GM12878 (cell line): ENCODE results near the gene HIVEP3. TPM values are rescaled to one million over a fixed set of nuclear protein-coding genes. Genes with fewer than 3 reads are reported as not detected.

ENCODE experiments used
- ATF3 ChIP-seq: IDR thresholded peaks from 2 replicates; pipeline ENCODE4 v1.6.1; 2011; ENCODE audit warnings: low read depth, mild to moderate bottlenecking, low read length, moderate library complexity, borderline replicate concordance; ENCODE audit errors: extremely low read depth
- BCL3 ChIP-seq: IDR thresholded peaks from 2 replicates; pipeline ENCODE4 v1.6.1; 2011; ENCODE audit warnings: borderline replicate concordance, low read depth, mild to moderate bottlenecking, moderate library complexity, low read length; ENCODE audit not compliant: insufficient read depth, poor library complexity, severe bottlenecking
- DPF2 ChIP-seq: fragments of 450-650 bp; IDR thresholded peaks from 2 replicates; pipeline ENCODE4 v1.6.1; 2017; ENCODE audit warnings: mild to moderate bottlenecking
- E2F4 ChIP-seq: IDR thresholded peaks from 2 replicates; pipeline ENCODE4 v1.6.1; 2012; ENCODE audit warnings: low read depth, low read length, improper control_type of control experiment
- EED ChIP-seq: sonication (generic); IDR thresholded peaks from 2 replicates; pipeline ENCODE4 v1.6.1; 2016; ENCODE audit warnings: antibody characterized with exemption, low read depth
- EP300 ChIP-seq, 2 experiments: fragments of 150-350 bp in 1 of 2; IDR thresholded peaks; 2 replicates each; pipeline ENCODE4 v1.6.1; 2011 to 2012; ENCODE audit warnings: low read depth in 2 of 2, low read length in 2 of 2, borderline replicate concordance in 1 of 2, improper control_type of control experiment in 1 of 2, inconsistent platforms in 1 of 2; ENCODE audit not compliant: control insufficient read depth in 1 of 2
- ESRRA ChIP-seq: IDR thresholded peaks from 2 replicates; pipeline ENCODE4 v1.6.1; 2012; ENCODE audit warnings: mild to moderate bottlenecking, low read length, improper control_type of control experiment
- HSF1 ChIP-seq: fragments of 150-350 bp; IDR thresholded peaks from 2 replicates; pipeline ENCODE4 v1.6.1; 2014; ENCODE audit warnings: mild to moderate bottlenecking, low read depth, low read length
- IKZF1 ChIP-seq: fragments of 450-650 bp; conservative IDR thresholded peaks from 2 replicates; pipeline ENCODE4 v1.6.1; 2017; ENCODE audit warnings: antibody characterized with exemption, mild to moderate bottlenecking
- IKZF2 ChIP-seq, 2 experiments: fragments of 450-650 bp; IDR thresholded peaks; 2 replicates each; pipeline ENCODE4 v1.6.1; 2017; ENCODE audit warnings: mild to moderate bottlenecking in 2 of 2, moderate library complexity in 2 of 2
- MTA2 ChIP-seq: fragments of 450-650 bp; IDR thresholded peaks from 2 replicates; pipeline ENCODE4 v1.6.1; 2016; ENCODE audit warnings: low read depth, mild to moderate bottlenecking, moderate library complexity
- MYC ChIP-seq: IDR thresholded peaks from 2 replicates; pipeline ENCODE4 v1.6.1; 2011; ENCODE audit warnings: mild to moderate bottlenecking, low read length, moderate library complexity, inconsistent platforms; ENCODE audit not compliant: insufficient read depth, insufficient replicate concordance, insufficient read length, severe bottlenecking
- NFIC ChIP-seq: IDR thresholded peaks from 2 replicates; pipeline ENCODE4 v1.6.1; 2012; ENCODE audit warnings: low read depth, mild to moderate bottlenecking, inconsistent platforms, low read length, moderate library complexity
- NFYB ChIP-seq: IDR thresholded peaks from 2 replicates; pipeline ENCODE4 v1.6.1; 2011; ENCODE audit warnings: low read depth, mild to moderate bottlenecking, low read length, improper control_type of control experiment, moderate library complexity; ENCODE audit not compliant: insufficient read depth
- NRF1 ChIP-seq: conservative IDR thresholded peaks from 2 replicates; pipeline ENCODE4 v1.6.1; 2011; ENCODE audit warnings: mild to moderate bottlenecking, low read depth, low read length, improper control_type of control experiment
- PBX3 ChIP-seq: IDR thresholded peaks from 2 replicates; pipeline ENCODE4 v1.6.1; 2011; ENCODE audit warnings: mild to moderate bottlenecking, low read depth, low read length, moderate library complexity; ENCODE audit not compliant: insufficient replicate concordance
- POLR2A ChIP-seq: IDR thresholded peaks from 2 replicates; pipeline ENCODE4 v1.6.1; 2011; ENCODE audit warnings: low read depth, mild to moderate bottlenecking, low read length
- RAD51 ChIP-seq: fragments of 450-650 bp; IDR thresholded peaks from 2 replicates; pipeline ENCODE4 v1.6.1; 2016; ENCODE audit warnings: moderate library complexity, mild to moderate bottlenecking, inconsistent platforms
- RELA ChIP-seq: fragments of 450-650 bp; IDR thresholded peaks from 2 replicates; pipeline ENCODE4 v1.8.0; 2014; ENCODE audit warnings: borderline replicate concordance; ENCODE audit not compliant: partially characterized antibody
- SMAD5 ChIP-seq: IDR thresholded peaks from 2 replicates; pipeline ENCODE4 v1.6.1; 2016; ENCODE audit warnings: antibody characterized with exemption, low read depth
- SREBF1 ChIP-seq: IDR thresholded peaks from 2 replicates; pipeline ENCODE4 v1.6.1; 2012; ENCODE audit warnings: mild to moderate bottlenecking, low read length
- SREBF2 ChIP-seq: IDR thresholded peaks from 2 replicates; pipeline ENCODE4 v1.6.1; 2012; ENCODE audit warnings: mild to moderate bottlenecking, low read length
- TAF1 ChIP-seq: IDR thresholded peaks from 2 replicates; pipeline ENCODE4 v1.6.1; 2011; ENCODE audit warnings: mild to moderate bottlenecking, low read depth, low read length, borderline replicate concordance
- WRNIP1 ChIP-seq: IDR thresholded peaks from 2 replicates; pipeline ENCODE4 v1.6.1; 2011; ENCODE audit warnings: low read depth, low read length, improper control_type of control experiment, borderline replicate concordance
- ZNF217 ChIP-seq: fragments of 450-650 bp; IDR thresholded peaks from 2 replicates; pipeline ENCODE4 v1.6.1; 2017; ENCODE audit warnings: antibody characterized with exemption, mild to moderate bottlenecking
- polyA plus RNA-seq, 11 experiments: library from polyadenylated mRNA; depleted of rRNA in 4 of 11; unstranded in 6 of 11; stranded (reverse) in 5 of 11; fragments of >200 nt; fragmentation: Nextera tagmentation in 4 of 11; fragmentation: Illumina TruSeq in 1 of 11; extraction: Ambion mirVana in 4 of 11; extraction: Trizol in 1 of 11; gene quantifications; 1 replicate in 1 of 11; 2 replicates in 10 of 11; pipeline versions ENCODE4 v1.2.1 to v1.2.3, GENCODE V29; 2011 to 2016; ENCODE audit warnings: inconsistent platforms in 2 of 11, missing spikeins in 2 of 11, low read depth in 1 of 11
- total RNA-seq, 4 experiments: library from RNA; depleted of rRNA in 3 of 4; stranded (reverse); fragments of >200 nt in 3 of 4; fragmentation: Illumina TruSeq in 1 of 4; extraction: Trizol in 1 of 4; gene quantifications; 2 replicates each; pipeline versions ENCODE4 v1.2.1 to v1.2.3, GENCODE V29; 2013 to 2021

The HIVEP3 gene
- total and polyA plus RNA-seq, 10 of the 15 experiments (the other 5 are each of a cell fraction or from before 2014, with no cell fraction given): 1.8 to 13.6 (median 3.8) TPM

- TF ChIP-seq PBX3 (peak; percentile 88), MTA2 (peak; percentile 27; the same call in 1 of the 2 replicates), SMAD5 (no peak), E2F4 (no peak), NRF1 (no peak), POLR2A (no peak), BCL3 (no peak), TAF1 (no peak), HSF1 (no peak), MYC (no peak), ZNF217 (no peak), DPF2 (0 out of 2 replicates have a peak, but pooled peaks have one; percentile 31), EP300 (IDR thresholded peaks at IDR 0.05; ENCODE audit: borderline replicate concordance in 1 of 2, control insufficient read depth in 1 of 2, low read depth in 2 of 2, low read length in 2 of 2) (peak in 1 of 2 experiments; percentile 17; a peak in 1 of 4 replicates), NFYB (no peak), SREBF2 (no peak), EED (peak; percentile 65), RELA (peak; percentile 71), WRNIP1 (no peak), RAD51 (peak; percentile 43; the same call in 1 of the 2 replicates), IKZF2 (IDR thresholded peaks at IDR 0.05) (peak; percentile 56 to 65; a peak in 2 of 4 replicates), ESRRA (no peak), NFIC (no peak), ATF3 (no peak), SREBF1 (no peak), IKZF1 (peak; percentile 70)
Measured at GRCh38 chr1:41876576-41877445, 41.9 kb downstream of the HIVEP3 start (continued).
